GM23338 (cell line): Measurements from ENCODE around the gene LMO1.

Experiments
- NANOG ChIP-seq: IDR thresholded peaks from 2 replicates; pipeline ENCODE4 v1.6.1; 2016; ENCODE audit warnings: antibody characterized with exemption, borderline replicate concordance
- TF ChIP-seq, protein P1 (sequence below), 2 experiments: fragments of 200-600 bp in 1 of 2; sonication (generic) in 1 of 2; conservative IDR thresholded peaks; 2 replicates each; pipeline versions ENCODE4 v1.5.1 to v1.6.1; 2016 to 2017; ENCODE audit warnings: antibody characterized with exemption in 2 of 2, low read depth in 2 of 2, mild to moderate bottlenecking in 2 of 2, moderate library complexity in 1 of 2

DNA sequence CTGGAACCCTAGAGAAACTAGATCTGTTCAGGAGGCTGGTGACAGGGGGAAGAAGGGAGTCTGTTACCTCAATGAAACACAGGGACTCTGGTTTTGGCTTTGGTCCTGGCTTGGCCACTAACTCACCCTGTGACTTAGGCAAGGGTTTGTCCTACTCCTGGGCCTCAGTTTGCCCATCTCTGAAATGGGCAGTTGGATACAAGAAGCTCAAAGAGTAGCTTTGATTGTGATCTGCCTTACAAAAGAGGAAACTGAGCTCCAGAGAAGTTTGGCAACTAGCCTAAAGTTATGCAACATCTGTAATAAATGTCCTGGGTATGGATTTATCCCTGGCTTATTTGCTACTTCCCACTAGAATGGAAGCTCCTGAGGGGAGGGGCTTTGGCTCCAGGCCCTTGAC, 24.0 kb upstream of the LMO1 start:
- TF ChIP-seq, protein P1, sequence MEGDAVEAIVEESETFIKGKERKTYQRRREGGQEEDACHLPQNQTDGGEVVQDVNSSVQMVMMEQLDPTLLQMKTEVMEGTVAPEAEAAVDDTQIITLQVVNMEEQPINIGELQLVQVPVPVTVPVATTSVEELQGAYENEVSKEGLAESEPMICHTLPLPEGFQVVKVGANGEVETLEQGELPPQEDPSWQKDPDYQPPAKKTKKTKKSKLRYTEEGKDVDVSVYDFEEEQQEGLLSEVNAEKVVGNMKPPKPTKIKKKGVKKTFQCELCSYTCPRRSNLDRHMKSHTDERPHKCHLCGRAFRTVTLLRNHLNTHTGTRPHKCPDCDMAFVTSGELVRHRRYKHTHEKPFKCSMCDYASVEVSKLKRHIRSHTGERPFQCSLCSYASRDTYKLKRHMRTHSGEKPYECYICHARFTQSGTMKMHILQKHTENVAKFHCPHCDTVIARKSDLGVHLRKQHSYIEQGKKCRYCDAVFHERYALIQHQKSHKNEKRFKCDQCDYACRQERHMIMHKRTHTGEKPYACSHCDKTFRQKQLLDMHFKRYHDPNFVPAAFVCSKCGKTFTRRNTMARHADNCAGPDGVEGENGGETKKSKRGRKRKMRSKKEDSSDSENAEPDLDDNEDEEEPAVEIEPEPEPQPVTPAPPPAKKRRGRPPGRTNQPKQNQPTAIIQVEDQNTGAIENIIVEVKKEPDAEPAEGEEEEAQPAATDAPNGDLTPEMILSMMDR (conservative IDR thresholded peaks at IDR 0.05; ENCODE audit: low read depth in 2 of 2): no peak
- TF ChIP-seq NANOG: no peak
